Endometrial microvascular endothelial cells (primary cell): Measurements from ENCODE around the gene MTCL3.

Source experiments
- in situ Hi-C: cut with HindIII; loops from 2 replicates; pipeline ENCODE4 v1.10.0; 2017; ENCODE audit warnings: low sequenced_read_pairs, low pct_unique_long_range_greater_than_20kb; ENCODE audit errors: inconsistent ontology term

MTCL3 gene

DNA sequence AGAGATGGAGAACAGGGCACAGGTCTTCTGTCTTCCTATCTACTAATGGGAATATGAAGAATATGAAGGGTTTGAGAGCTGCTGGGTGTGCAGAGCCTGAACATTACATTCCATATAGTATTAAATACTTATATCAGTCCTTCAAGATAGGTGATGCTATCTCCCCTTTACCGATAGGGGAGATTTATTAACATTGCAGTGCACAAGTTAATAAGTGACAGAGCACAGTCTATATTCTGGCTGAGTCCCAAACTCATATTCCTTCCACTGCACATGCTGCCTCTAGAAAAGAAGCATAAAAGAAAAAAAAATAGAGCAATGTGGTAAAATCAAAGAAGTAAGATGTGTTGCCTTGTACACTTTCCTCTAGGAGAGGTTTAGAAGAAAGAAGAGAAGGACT is 41.5 kb downstream of the MTCL3 start:
- in situ Hi-C loops: no loop called here

DNA sequence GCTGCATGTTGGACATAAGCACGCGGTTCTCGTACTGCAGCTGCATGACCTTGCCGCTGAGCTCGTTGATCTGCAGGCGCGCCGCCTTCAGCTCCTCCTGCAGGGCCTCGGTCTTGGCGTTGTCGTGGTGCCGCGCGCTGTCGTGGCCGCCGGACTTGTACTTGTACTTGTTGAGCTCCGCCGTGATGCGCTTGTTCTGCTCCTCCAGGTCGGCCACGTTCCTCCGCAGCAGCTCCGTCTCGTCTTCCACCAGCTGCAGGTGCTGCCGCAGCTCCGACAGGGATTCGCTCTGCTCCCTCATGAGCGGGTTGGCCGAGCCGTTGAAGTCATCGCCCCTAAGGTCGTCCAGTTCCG is 43.3 kb downstream of the MTCL3 start:
- in situ Hi-C loops: no loop called here

DNA sequence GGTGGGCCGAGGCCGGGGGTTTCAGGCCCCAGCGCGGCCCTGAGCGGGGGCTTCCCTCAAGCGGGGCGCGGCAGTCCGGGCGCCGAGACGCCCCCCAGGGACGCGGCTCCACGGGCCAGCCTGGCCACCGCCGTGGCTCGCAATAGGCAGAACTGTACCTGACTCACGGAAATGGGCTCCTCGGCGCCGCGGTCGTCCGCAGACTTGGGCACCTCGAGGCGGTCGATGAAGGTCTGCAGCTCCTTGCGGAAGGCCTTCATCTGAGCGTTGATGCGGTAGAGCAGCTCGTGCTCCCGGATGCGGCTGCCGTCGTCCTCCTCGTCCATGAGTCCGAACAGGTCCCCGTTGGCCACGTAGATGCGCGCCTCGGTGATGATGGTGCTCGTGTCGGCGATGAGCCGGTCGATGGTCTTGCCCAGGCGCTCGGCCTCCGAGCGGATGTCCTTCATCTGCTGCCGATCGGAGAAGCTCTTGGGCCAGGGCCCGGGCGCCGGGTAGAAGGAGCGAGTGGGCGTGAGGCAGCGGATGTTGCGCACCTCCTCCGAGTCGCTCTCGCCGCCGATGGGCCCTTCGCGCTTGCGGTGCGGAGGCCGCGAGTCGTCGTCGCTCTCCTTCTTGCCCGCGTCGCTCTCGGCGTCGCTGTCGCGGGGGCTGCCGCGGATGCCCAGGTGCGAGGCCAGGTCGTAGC is 43.9 kb downstream of the MTCL3 start:
- in situ Hi-C loops: no loop called here

DNA sequence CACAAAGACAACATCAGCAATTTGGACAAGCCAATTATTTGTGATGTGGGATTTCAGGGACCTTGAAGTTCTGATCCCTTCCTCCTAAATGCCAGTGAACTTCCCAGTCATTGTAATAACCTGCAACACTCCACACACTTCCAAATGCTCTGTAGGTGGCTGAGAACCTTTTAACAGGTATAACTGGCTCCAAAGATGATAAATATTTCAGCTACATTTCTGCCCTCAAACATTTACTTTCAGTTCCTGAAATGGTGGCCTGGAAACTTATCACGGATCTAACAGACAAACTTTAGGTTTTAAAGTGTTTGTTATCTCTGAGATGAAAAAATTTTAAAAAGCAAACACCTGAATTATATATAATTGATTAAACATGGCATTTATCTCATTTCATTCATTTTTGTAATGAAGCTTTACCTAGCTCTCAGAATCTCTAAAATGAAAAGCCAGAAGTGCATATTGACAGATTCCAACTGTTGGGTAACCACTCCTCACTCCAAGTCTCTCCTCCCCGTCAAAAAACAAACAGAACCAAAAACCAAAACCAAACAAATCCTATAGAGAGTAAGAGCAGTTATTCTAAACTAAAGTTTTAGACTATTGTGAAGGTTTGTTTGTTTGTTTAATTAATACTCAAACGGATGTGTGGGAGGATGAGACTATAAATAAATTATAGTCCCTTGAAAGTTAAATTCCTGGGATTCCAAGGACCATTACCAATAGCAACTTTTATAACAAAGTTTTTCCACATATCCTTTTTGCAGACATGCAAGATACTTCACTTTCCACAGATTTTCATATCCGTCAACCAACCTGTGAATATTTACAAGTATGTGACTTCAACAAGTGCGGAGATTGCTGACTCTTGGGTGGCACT is 47.5 kb downstream of the MTCL3 start:
- in situ Hi-C loops: no loop called here

DNA sequence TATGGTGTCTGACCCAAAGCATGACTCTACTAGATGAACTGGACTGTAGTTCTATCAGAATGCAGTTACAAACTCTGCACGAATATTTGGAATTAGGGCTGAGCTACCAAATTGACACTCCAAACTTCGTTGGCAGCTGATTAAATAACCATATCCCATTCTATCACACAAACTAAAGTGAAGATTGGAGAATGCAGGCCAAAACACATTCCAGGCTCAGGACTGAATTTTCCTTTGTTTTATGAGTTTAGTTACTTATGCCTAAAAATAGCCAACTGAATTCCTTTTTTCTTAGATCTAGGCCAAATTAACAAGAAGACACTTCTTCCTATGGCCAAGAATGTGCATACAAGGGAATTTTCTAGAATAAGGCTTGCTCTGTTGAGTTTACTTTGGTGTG is 50.2 kb downstream of the MTCL3 start:
- in situ Hi-C loops: no loop called here

DNA sequence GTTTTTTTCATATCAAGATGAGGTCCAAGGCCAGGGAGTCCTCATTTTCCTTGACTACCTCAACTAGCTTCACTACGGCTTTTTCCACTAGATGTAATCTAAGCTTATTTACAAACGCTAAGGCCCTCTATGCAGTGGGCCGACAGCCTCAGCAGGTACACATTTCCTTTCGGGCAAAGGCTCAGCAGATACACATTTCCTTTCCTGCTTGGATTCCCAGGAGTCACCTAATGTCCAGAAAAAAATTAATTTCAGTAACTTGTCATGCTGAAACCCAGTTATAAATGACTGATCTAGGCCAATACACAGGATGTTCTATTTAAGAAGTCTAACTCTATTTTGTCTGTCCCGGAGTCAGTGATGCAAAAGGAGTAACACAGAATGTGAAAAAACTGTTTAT is 52.7 kb downstream of the MTCL3 start:
- in situ Hi-C loops: no loop called here

DNA sequence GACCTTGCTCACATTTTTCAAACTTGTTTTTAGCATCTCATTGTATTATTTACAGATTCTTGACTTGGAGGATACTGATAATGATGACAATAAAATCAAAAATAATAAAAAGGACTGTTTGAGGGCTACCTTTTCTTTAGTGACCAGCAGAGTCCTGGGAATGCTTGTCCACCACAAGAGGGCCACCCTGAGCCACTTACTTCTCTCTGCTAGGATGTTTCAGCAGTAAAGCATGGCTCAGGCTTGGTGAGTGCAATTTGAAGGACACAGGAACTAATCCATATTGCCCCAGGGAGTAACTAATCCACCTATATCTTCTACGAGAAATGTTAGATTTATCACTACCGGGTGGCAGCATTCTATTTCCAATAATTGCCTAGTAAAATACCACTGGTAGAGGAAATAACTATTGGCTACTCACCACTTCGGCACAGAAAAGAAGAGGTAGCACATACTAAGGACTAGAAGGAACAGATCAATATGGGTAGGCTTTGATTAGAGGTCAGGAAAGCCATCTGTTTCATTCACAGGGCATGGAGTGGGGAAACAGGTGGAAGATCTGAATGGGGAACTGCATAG is 54.2 kb downstream of the MTCL3 start:
- in situ Hi-C loops: no loop called here

DNA sequence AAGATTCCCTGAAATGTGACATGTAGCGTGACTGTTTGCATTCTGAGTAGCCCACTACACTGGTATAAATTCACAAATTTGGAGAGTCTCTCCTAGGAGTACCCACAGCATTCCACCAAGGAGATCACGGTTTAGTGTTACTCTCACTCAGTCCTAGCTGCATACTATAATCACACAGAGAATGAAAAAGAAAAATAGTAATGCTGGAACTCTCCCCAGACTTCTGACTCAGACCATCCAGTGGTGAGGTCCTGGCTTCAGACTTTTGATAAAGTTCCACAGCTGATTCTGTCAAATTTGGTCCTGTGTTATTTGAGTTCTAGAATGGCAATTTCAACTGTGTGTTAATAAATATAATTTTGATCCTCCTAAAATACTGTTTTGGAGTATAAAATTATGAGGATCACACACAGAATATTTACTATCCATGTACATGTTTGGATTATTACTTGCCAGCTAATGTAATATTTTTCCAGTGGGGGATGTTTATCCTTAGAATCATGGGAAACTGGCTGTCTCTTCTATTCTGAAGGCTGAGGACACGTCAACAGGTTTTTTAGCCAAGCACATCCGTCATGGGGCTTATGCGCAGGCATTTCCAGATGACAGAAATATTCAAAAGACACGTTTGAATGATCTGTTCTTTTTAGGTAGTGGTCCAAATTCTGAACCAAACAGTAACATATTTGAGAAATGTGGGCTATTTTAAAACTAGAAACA is 54.8 kb downstream of the MTCL3 start:
- in situ Hi-C loops: no loop called here

DNA sequence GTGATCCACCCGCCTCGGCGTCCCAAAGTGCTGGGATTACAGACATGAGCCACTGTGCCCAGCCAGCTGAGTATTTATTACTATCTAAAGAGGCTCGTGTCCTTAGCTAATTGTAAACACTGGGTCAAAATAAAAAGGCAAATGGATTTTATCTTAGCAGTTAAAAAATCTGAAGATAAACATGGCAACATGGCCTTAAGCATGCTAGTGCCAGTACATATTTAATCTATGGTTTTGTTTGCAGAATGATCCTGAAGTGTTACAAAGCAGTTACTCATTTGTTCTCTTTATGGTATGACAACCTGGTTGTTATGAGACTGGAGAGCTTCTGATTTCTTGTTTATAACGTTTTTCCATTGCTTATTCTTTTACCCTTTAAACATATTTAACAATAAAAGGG is 56.1 kb downstream of the MTCL3 start:
- in situ Hi-C loops: no loop called here

DNA sequence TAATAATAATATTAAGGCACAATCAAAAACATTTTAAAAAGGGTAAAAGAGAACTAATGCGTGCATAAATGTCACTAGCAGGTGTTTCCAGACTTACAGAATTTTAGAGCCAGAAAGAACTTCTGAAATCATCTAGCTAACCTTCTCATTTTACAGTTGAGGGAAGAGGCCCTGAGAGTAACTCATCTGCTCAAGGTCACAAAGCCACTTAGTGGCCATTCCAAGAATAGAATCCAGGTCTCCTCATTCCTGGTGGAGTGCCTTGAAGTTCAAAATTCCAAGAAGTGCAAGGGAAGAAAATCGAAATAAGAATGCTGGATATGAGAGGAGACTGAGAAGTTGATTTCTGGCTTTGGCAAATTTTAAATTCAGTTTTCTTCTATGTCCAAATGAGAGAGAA is 56.8 kb downstream of the MTCL3 start:
- in situ Hi-C loops: no loop called here

DNA sequence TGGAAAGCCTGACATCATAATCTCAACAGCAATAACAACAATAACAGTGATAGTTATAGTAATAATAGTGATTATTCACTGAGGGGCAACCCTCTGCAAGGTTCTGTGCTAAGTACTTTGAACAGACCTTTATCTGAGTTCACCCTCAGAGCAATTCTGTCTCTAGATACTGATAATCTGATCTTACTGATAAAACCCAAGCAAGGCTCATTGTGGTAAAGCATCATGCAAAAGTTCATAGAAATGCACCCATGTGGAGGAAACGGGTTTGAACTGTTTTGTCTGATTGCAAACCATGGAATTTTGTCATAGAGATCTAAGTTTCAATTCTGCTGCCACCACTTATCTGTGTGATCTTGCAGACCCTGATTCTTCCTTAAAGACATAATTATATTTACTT is 58.7 kb downstream of the MTCL3 start:
- in situ Hi-C loops: no loop called here

DNA sequence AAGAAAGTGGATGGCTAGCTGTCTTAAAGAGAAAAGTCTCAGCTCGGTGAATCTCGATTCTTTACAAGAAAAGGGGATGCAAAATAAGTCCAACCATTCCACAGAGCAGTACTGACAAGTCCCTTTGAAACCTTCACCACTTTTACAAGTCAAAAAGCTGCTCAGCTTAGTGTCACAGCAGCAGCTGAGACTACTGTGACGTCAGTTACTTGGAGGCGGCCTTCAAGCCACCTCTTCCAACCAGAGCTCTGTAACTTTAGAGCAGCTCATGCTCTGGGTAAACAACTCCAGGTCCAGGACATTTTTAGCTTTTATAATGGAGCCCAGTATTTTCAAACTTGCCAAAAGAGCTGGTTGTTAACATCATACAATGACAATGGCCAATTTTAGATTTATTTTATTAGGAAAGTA is 59.9 kb downstream of the MTCL3 start, which contains the start of gene KIAA0408:
TSS of gene KIAA0408 (minus strand) at position 159 of the 411 bp plus-strand sequence. CDS start 5,408 bp downstream, outside the sequence.
- in situ Hi-C loops: no loop called here

DNA sequence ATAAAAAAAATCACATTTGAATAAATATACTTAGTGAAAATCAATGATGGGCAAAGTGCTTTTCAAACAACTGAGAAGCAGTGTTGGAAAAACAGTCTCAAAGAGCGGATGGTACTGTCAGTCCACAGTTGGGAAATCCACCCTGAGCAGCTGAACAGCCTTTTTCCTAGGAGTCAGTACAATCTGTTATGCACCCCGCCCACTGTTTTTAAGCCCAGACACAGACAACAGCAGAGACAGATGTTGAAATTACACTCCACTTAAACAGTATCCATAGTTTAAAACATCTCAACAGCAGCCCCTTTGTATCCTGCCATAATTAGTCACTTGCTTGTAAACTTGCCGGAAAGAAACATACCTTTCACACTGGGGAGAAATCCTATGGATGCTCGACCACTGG is 60.3 kb downstream of the MTCL3 start:
- in situ Hi-C loops: no loop called here

DNA sequence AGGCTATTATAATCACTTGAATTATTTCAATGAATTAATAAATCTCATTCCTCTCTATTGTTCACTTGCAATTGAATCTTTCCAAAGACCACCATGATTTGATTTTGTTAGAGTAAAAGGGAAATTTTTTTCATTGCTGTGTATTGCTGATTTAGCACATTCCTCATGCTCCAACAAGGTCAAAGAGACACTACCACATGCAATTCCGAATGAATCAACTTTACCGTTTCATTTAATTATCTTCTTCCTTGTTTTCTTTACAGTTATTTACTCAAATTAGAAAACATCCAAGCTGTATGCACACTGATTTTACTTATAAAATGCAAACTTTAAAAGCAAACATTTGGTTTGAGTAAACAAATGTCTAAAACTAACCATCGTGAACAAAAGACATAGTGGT is 60.9 kb downstream of the MTCL3 start:
- in situ Hi-C loops: no loop called here

DNA sequence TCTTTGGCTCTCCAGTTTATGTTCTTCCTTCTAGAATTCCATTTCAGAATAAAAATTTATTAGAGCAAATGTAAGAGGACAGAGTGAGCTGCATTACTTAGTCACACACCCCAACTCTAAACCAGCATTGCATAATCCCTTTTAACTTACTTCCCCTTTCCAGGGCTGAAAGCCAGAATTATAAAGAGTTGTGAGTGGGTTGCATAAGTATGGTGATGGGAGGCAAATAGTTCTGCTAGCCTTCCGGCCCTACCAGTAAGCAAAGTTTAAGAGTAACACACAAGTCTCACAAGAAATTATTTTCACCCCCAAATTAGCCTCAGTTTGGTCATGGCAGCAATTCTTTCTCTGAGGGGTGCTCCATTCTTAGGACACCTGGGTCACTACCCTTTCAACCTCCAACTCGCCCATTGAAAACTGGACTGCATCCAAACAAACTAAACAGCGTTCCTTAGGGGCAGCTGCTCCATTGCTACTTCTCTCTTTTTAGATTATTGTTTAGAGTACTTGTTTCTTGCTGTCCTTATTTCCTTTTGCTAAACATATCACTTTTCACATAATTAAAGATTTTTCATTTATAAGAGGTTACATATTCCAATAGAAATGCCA is 61.6 kb downstream of the MTCL3 start:
- in situ Hi-C loops: no loop called here

DNA sequence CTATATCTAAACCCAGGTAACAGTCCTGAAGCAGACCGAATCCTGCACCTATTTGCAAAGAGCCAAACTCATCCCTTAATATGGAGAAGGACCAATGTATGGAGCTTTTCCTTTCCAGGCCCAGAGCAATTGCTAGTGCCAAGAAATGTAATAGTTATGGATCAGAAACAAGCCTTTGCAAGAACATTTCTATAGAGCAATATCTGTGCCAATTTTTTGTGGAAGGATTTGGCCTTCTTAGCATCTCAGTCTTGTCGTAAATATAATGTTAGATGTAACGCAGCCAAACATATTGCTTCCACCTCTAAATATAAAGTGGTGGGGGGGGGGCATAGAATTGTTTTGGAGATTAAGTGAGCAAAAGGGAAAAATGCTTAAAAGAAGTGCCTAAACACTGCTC is 62.7 kb downstream of the MTCL3 start:
- in situ Hi-C loops: no loop called here

DNA sequence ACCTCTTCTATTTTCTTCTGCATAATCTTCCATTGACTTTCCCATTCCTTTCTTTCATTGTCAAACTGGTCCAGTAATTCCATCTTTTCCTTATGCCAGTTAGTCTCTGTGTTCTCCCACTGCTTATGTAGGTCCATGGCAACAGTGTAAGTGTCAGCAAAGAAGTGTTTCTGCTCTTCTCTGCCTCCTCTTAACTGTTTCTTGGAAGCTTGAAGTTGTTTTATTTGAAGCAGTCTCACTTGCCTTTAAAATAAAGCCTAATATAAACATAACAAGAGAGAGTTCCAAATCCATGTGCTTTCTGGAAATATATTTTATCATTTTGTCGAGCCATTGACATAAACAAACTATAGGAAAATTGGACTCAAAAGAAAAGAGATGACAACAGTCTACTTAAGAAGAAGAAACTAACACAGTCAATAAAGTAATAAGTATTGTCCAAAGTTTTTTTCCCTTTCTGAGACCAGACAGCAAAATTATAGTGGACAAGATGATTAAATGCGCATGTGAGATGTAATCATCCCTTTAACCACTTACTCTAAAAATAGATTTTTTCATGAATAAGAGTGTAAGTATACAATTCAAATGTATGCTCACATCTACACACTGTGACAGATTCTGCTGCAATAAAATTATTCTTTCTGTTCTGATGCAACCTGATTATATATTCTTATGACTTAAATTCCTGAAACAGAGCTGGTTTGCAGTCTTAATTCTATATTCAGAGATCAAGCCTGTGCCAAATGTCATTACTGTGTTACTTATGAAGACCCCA is 65.1 kb downstream of the MTCL3 start:
- in situ Hi-C loops: no loop called here

DNA sequence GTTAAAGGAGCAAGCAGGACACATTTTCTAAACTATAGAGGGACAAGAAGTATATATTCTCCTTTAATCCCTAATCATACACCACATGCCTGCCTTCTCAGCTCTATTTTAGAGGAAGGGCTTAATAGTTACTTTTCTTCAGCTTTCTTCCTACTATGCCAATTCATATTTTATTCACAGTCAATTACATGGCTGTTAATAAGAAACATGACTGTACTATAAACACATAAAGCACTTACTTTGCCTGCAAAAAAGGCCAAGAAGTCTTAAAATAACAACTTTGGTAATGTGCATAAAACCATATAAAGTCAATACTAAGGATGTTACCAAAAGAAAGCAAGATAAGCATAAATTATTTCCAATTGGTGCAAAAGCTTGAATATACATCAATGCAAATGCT is 66.3 kb downstream of the MTCL3 start:
- in situ Hi-C loops: no loop called here
